GDM1 (cell line): ENCODE measurements around the gene TMEM38B.
"Not testable (repeated sequence)": the region's sequence is repeated elsewhere in the genome, so short reads cannot be mapped to it uniquely, and the experiment has no call there.

Experiments used
- DNase-seq: peaks from one replicate; lab custom pipeline; 2025; lab: John Stamatoyannopoulos, UW

The TMEM38B gene

DNA sequence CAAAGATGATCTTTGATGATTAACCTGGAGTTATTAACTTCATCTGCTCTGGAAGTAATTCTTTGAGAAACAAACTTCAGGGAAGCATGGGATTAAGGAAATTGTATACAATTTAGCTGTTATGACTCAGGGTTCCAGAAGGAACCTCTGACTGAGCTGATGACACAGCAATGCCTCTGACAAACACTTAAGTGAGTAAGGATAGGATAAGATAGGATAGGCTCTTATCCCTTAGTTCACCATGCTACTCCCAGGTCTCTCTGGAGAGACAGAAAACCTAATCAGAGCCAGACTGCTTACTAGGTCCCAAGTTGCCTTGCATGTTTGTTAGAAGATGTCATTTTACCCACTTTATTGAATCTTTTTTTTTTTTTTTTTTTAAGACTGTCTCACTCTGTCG, 12.6 kb upstream of the TMEM38B start:
- no peak for DNase-seq

DNA sequence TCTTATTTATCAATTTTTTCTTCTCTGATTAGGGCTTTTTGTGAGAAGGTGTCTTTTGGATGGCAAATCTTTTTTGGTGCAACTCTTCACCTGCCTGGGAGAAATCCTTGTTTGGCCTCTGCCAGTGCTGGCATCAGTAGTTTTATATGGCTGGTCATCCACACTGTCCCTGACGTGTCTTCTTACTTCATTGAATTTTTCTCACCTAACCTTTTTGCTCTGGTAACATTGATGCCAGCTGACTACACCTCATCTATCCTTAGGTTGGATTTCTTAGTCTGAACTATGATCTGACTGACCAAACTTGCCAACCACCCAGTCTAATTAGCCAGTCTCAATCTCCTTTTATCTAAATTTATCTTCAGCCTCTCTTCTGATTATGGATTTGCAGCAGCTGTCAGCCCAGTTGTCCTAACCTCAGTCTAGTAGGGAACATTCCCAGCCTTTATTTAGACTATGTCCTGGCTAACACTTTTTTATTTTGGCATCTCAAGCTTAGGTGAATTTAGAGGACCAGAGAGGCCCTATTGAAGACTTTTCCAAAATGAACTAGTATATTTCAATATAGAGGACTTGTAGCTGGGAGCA, 10.6 kb upstream of the TMEM38B start:
- DNase-seq = no peak

DNA sequence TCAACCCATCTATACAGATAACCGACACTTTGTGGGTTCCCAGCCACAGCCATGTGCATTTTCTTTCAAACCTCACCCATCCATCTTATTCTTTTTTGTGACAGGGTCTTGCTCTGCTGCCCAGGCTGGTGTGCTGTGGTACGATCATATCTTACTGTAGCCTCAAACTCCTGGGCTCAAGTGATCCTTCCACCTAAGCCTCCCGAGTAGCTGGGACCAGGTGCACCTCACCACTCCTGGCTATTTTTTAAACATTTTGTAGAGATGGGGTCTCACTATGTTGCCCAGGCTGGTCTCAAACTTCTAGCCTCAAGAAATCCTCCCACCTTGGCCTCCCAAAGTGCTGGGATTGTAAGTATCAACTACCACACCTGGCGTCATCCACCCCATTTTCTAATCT, 7.4 kb upstream of the TMEM38B start:
- no peak for DNase-seq

DNA sequence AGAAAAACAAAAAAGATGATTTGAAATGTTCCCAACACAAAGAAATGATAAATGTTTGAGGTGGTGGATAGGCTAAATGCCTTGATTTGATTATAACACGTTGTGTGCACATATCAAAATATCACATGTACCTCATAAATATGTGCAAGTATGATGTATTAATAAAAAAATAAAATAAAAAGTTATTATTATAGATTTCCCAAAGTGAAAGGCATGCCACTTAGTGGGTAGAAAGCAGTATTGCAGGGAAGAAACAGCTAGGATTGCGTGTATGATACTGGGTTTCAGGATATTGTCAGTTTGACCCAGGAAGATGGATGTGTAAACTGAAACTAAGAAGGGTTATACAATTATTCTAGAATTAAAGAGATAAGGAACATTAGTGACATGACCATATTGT, 3.6 kb upstream of the TMEM38B start:
- no peak for DNase-seq

DNA sequence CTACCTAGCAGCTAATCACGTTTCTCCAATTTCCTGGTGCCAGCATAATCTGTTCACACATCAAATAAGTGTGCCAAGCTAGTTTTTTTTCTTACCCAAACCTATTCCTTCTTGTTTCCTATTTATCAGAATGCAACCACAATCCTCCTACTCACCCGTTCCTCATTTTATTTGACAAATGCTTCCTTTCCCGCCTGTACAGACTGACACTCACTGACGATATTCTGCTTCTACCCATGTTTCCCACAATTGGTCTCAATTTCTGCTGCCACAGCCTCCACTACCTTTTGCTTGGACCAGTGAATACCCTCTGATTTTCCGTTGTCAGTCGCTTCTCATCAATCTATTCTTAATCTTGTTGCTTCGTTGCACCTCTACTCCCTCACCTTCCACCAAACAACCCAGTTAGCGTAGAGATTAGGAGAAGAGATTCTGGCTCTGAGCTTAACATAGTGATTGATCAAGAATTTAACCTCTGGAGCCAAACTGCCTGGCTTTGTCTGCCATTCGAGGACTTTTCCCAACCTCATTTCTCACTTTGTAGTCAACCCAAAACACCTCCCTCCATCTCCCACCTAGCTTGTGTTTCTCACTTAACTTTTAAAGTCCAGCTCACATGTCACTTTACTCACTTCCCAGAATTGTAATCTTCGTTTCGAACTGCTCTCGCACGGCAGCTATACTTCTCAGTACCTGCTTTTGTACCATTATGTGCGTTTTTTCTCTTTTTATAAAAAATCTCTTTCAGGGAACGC, 729 bp upstream of the TMEM38B start:
- DNase-seq = peak; percentile 38

DNA sequence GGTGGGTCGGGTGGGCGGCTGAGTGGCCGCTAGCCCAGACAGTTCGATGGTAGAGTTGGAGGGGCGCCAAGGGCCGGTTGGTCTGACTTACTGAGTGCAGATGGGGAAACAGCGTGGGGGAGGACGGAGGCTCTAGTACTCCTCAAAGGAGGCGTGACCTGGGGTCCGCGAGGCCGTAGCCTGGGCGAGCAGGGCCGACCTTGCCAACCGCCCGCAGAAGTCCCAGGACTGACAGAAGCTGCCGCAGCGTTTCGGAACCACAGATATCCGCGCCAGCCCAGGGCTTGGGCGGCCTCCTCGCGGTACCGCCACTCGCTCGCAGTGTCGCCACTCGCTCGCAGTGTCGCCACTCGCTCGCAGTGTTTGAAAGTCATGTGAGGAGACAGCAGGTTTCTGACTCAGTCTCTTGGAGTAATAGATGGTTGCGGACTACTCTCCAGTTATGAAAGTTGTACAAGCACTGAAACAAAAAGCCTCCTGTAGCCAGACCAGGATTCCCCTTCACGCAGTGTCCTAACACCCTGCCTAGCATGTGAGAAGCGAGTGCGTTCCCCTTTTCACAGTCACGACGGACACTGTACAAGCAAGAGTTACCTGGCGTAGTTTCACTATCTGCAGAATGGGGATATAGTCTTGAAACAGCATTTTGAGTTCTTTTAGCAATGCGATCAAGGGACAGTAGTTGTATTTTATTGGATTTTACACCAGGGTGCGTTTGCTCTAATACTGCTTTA, 674 bp downstream of the TMEM38B start:
- peak; percentile 63 for DNase-seq

DNA sequence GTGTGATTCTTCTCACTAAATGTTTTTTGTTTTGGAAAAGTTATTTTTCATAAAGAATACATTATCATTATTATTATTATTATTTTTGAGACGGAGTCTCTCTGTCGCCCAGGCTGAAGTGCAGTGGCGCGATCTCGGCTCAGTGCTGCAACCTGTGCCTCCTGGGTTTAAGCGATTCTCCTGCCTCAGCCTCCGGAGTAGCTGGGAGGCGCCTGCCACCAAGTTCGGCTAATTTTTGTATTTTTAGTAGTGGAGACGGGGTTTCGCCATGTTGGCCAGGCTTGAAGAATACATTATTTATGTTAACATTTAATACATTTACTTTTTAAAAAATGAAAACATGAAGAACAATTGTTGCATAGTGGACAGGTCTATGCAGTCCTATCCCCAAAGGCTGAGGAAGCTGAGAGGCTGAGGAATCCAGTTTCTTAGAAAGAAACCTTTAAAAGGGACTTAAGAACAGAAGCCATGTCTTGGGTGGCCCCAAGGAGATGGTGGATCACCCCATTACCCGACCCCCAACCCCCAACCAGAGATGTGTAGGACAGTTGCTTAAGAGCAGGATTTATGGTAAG, 2.0 kb downstream of the TMEM38B start:
- no peak for DNase-seq

DNA sequence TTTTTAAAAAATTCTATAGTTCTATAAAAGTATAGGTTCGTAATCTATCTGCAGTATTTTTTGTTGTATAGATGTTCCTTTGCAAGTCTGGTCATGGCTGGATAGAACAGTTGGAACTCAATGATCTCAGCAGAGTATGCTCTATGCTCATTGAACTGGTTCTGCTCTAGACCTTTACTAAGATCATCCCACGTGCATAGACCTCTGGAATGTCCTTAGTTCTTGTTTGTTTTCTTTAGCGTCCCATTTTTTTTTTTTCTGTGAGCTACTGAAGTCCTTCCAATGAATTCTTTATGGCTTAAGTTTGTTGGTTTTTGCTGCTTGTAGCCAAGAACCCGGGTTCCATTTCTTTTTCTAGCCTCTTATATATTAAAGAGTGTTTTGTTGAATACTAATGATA, 3.5 kb downstream of the TMEM38B start:
- no peak for DNase-seq

DNA sequence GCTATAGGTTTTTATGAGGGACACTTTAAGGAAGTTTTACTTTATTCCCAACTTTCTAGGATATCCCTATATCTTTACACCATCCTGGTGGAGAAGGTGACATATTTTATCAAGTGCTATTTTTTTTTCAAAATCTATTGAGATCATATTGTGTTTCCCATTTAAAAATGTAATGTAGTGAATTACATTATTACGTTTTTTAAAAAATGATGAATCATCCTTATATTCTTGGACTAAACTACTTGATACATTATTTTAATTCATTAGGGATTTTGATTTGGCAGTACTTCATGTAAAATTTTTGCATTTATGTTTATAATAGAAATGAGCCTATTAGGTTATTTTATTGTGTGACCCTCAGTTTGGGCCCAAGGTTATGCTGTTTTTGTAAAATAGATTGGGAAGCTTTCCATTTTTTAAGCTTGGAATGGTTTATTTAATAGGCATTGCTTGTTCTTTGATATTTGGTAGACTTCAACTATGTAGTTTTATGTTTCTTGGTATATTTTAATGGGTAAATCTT, 4.1 kb downstream of the TMEM38B start:
- DNase-seq = no peak

DNA sequence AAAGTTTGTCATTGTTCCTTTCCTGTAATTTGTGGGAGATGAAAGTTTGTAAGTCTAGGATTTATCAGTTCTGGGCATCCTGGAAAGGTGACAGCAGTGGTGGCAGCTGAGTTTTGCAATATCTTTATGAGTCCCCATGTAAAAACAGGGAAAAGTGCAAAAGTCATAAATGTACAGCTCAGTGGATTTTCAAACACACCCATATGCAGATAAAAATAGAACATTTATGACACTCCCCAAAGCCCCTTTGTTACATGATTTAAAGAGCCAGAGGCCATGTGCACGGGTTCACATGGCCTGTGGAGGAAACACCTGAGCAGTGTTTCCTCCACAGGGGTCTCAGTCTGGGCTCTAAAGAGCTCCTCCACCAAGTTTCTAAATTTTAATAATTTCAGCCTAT, 6.3 kb downstream of the TMEM38B start:
- DNase-seq = no peak

DNA sequence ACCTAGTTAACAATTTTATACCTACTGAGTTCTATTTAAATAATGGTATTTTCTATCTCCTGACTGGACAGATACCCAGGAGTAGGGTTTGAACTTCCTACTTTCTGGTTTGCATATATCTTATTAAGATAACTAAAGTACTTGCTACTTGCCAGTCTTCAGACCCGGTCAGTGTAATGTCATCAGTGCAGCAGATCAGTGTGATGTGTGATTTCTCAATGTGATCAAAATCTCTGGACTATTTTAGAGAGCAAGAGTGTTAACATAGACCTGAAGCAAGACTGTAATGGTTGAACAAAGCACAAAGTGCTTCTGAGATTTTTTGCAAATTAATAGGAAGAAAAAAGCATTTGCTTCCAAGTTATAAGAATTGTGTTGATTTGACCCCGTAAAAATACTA, 6.8 kb downstream of the TMEM38B start:
- DNase-seq = no peak

DNA sequence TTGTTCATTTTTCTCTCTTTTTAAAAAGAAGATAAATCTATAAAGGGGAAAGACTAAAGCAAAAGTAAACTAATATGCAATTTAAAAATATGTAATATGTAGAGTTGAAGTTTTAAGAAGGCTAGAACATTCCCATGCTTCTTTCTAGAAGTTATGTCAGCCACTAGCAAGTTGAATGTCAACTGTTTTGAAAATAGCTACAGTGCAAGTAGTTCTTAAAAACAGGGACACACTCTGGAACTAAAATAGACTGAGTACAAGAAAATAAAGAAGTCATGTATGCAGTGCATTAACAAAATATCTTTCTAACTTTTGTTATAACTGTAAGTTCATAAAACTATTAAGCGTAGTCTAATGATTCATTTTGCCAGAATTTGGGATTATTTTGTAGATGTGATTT, 7.9 kb downstream of the TMEM38B start:
- DNase-seq = no peak

DNA sequence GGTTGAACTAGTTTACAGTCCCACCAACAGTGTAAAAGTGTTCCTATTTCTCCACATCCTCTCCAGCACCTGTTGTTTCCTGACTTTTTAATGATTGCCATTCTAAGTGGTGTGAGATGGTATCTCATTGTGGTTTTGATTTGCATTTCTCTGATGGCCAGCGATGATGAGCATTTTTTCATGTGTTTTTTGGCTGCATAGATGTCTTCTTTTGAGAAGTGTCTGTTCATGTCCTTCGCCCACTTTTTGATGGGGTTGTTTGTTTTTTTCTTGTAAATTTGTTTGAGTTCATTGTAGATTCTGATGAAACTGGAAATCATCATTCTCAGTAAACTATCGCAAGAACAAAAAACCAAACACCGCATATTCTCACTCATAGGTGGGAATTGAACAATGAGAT, 9.3 kb downstream of the TMEM38B start:
- DNase-seq = not testable (repeated sequence)

DNA sequence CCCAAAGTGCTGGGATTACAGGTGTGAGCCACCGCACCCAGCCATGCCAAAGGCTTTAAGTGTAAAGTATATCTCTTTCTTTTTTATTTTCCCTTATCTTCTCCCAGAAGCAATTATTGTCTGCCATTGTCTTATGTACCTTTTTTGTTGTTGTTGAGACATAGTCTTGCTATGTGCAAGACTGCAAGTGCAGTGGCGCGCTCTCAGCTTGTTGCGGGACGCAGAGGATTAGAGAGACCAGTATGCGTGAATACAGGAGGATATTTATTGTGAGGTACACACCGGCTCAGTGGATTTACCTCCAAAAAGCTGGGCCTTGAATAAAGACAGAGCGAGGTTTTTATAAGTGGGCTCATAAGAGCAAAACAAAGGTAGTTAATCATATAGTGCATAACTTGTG, 11.8 kb downstream of the TMEM38B start:
- no peak for DNase-seq

DNA sequence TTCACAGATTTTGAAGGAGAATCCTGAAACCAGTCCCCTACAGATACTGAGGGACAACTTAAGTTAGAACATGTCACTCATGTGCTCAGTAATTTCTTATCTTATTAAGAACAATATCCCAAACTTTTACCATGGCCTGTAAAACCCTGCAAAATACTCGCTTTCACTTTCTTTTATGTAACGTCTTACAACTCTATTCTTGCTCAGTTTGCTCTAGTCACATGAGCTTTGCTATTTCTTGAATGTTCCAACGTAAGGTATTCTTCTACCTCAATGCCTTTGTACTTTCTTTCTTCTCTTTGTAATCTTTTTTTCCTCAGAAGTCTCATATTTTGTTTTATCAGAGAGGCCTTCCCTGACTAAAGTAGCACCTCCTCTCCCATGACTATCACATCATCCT, 14.1 kb downstream of the TMEM38B start:
- no peak for DNase-seq

DNA sequence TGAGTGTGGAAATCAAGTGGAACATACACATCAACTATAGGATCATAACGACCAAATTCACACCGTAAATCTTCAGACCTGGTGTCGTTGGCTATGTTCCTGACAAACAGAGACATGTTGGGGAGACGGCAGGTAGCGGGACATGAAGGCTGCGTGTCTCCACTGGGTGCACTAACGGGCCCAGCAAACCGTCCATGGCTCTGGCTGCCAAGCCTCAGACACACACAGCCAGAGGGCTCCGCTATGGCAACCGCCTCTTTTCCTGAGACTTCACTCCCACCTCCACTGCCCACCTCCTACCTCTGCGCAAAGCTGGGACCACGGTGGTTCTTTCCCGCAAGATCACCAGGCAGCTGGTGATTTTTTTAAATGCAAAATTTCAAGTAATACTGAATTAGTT, 16.3 kb downstream of the TMEM38B start:
- no peak for DNase-seq

DNA sequence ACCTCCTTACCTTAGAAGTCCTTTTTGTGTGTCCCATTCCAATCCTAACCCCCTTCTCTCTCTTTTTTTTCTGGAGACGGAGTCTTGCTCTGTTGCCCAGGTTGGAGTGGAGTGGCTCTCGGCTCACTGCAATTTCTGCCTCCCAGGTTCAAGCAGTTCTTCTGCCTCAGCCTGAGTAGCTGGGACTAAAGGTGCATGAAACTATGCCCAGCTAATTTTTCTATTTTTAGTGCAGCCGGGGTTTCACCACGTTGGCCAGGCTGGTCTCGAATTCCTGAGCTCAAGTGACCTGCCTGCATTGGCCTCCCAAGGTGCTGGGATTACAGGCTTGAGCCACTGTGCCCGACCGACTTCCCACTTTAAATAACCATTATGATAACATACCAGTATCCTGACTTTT, 17.5 kb downstream of the TMEM38B start:
- DNase-seq = no peak

DNA sequence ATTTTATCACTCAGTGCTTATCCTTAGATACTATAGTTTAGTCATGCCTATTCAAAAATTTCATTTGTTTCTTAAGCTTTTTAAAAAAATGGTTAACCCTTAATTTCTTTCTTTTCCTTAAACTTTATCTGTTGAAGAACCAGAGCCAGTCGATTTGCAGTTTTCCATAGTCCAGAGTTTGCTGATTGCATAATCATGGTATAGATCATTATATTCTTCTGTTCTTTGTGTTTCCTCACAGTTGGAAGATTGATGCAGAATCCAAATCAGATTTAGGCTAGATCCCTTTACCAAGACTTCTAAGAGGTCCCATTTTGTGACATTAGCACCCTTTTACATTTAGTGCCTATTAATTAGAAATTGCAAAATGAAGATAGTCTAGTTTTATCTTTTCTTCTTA, 18.0 kb downstream of the TMEM38B start:
- DNase-seq = no peak

DNA sequence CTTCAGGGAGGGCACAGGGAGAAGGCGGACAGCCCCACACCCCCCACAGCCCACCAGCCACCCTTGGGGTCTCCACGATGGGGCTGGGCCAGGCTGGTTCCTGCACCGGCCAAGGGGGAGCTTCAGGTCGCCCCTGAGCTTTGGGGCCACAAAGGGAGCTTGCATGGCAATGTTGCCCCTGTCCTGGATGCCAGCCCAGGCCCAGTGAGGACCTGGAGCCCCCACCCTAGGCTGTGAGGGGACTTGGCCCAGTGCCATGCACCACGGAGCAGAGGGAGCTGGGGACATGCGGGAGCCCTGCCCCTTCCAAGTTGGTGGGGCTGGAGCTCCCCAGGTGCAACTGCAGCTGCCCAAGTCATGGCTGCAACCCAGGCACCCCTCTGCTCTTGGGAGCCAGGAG, 18.4 kb downstream of the TMEM38B start:
- no peak for DNase-seq

DNA sequence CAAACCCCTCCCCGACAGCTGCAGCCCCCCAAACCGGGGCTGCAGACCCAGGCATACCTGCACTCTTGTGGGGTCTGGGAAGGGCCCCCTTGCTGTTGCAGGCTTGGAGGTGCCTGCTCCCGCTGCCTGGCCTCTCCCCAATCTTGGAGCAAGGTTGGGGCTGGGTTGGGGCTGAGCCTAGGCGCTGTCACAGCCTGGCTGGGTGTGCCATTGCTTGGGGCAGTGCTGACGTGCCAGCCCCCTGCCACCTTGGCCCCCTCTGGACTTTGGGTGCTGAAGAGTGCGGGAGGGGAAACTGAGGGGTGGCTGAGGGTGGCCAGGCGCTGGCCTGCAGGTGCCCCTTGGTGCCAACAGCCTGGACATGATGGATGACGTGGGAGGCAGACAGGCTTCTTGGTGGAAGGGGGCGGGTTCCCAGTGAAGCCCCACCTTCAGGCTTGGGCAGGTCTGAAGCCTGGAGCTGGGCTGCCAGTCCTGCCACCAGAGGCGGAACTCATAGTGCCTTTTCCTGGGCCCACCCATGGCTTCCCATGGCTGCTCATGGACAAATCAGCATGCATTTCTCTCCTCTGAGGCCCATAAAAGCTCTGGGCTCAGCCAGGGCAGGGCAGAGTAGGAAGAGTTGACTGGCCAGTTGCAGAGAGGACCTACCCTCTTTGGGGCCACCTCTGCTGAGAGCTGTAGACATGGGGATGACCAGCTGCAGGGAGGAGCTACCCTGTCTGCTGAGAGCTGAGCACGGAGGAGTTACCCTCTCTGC, 19.1 kb downstream of the TMEM38B start:
- no peak for DNase-seq

DNA sequence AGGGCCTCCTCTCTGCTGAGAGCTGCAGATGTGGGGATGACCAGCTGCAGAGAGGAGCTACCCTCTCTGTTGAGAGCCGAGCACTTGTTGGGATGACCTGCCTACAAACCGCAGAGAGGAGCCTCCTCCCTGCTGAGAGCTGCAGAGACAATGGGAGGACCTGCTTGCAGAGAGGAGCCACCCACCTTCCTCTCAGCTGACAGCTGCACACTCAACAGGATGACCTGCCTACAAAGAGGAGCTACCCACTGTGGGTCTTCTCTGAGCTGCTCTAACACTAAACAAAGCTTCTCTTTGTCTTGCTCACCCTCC, 19.6 kb downstream of the TMEM38B start:
- DNase-seq = no peak

DNA sequence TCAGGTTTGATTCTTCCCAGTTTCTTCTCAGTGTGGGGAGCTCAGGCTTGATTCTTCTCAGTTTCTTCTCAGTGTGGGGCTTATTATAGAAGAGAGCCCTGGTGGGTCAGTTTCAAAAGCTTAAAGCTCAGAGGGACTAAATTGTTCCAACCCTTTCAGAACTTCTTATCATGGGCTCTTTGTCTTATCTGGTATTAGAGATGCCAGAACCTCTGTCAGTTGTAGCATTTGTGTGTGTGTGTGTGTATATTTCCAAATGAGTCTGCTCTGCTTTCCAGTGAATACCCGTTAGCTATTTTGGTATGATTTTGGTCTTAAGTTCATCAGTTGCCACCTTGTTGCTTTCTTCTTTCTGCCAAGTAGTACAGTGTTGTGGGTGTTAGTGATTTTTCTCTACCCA, 21.8 kb downstream of the TMEM38B start:
- DNase-seq = no peak
